GM19099 (cell line): ENCODE measurements around the gene BRD3OS.

Experiments
- POLR2A ChIP-seq: IDR thresholded peaks from 3 replicates; pipeline ENCODE4 v1.6.1; 2011; ENCODE audit warnings: low read depth; ENCODE audit not compliant: insufficient read length; ENCODE audit errors: extremely low read depth

Gene BRD3OS

DNA sequence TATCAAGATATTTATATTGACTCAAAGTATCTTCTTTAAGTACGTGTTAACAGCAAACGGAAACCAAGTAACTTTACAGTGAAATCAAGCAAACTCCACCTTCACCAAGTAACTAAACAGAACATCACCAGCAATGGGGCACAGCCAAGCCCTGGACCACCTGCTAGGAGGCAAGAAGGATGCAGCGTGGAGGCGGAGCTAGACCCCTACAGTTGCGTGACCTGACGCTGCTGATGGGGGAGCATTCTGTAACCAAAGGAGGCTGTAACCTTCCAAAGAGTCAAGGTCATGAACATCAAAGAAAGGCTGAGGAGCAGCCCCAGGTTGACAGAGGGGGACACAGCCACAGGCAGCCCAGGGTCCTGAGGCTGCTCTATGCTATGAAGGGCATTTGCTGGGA lies 39.2 kb upstream of the BRD3OS start:
- no peak for TF ChIP-seq POLR2A

DNA sequence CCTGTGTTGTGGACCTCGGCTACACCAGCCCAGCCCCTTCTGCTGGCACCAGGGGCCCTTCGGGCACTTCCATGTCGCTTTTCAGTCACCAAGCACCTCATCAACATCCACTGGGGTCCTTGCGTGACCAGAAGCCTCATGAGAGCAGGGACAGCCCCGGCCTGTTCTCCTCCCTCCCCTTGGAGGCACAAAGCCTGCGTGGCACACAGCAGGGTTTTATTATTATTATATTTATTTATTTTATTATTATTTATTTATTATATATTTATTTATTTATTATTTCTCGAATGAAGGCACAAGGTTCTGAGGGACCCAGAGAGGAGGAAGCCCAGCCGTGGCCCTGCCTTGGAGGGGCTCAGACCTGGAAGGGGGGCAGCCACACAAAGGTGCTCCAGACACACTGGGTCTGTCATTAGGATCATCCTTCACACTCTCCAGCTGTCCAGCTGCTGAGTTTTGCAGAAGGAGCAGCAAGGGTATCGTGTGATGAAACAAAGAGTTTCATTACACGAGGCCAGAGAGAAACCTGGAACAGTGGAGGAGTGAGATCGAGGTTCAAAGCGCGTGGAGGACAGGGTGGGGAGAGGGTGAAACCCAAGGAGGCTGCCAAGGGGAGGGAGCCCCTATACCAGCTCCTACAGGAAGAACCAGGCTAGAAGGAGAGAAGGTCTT lies 38.4 kb upstream of the BRD3OS start:
- TF ChIP-seq POLR2A: no peak

DNA sequence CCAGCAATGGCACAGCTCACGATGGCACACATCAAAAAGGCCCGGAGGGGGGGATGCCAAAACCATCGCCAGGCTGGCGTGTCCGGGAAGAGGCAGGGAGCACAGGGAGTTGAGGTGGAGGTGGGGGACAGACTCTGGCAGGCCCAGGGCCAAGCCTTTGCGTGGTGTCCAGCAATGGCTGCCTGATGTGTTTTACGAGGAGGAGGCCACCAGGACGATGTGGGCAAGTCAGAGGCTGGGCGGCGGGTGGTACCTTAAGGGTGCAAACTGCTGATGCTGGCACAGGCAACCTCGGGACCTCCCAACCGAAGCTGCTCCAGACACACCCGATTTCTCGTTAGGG lies 37.9 kb upstream of the BRD3OS start:
- no peak for TF ChIP-seq POLR2A

DNA sequence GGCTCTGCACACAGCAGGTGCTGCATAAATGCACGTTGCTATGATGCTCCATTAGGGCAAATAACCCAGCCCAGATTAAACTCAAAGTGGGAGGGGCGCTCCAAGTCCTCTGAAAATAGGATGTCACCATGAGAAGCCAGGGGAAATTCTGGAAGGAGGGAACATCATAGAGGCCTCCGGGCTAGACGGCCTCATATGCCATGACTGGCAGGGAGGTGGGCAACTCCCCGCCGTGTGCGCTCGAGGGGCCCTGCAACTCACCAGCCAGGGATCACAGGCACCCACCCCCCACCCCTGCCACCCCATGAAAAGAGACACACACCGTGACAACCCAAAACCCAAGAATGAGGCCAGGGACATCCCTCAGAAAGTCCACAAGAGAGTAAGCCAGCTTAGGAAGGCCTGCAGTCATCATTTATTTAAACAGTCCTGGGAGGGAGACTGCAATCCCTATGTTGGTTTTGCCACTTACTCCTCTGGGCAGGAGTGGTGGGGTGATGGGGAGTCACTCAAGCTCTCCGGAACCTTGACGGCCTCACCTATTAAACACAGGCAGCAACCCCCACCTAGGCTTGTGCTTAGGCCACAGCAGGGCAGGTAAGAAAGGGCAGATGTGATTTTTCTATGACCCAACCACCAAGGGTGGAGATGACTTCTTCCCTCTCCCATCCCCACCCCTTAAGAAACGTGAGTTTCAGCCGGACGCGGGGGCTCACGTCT lies 37.2 kb upstream of the BRD3OS start:
- no peak for TF ChIP-seq POLR2A

DNA sequence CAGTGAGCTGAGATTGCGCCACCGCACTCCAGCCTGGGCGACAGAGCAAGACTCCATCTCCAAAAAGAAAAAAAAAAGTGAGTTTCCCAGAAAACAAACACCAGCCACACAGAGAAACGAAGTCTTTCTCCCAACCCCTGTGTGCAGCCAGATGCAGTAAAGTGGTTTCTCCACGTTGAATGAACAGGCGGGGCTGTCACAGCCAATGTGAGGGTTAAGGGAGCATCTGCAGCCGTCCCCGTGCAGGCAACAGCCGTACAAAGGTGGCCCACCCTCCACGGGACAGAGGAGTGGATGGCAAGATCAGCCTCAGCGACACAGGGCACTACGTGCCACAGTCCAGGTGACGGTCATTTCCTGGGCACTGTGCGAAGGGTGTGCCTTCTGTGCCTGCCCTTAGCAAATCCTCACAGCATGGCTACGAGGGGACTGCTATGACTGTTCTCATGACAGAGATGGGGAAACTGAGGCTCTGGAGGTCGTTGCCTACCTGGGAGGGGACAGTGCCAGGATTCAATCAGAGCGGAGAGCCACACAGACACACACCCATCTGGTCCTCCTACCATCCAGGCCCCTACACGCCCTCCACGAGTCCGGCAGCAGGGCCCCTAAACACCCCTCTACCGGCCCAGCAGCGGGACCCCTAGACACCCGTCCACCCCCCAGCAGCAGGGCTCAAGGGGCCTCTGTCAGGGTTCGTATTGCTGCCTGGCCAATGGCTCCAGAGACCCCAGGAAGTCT lies 35.5 kb upstream of the BRD3OS start:
- TF ChIP-seq POLR2A: no peak

DNA sequence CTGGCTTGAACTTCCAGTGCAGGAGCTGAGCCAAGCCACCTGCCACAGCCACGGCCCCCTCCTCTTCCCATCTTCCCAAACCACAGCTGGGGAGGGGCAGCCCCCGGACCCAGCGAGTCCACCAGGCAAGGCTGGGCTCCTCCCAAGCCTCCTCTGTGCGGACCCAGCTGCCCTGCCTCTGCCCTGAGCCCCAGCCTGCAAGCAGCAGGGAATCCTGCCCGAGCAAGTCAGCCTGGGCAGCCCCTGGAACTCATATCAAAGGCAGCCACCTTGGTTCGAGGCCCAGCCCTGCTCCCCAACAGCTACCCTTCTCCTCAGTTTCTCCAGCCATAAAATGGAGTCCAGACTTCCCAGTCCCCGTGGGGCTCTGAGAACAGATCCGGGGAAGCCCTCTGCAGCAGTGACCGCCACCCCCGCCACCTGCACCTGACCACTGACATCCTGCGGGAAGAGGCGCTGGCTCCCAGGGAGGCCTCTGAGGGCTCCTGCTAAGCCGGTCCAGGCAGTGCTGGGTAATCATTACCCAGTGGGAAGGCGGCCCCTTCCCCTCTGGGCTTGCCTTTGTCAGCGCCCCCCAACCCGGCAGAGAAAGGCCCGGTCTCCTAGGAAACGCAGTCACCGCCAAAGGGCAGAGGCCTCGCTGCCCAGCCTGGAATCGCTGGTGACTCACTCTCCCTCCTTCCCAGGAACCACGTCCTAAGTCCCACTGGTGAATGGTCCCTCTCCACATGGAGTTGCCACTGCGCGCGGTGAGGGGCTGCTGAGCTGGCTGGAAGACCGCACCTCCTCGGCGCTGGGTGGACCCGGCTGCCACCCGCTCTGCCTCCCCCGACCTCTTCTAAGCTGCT lies 34.7 kb upstream of the BRD3OS start:
- no peak for TF ChIP-seq POLR2A

DNA sequence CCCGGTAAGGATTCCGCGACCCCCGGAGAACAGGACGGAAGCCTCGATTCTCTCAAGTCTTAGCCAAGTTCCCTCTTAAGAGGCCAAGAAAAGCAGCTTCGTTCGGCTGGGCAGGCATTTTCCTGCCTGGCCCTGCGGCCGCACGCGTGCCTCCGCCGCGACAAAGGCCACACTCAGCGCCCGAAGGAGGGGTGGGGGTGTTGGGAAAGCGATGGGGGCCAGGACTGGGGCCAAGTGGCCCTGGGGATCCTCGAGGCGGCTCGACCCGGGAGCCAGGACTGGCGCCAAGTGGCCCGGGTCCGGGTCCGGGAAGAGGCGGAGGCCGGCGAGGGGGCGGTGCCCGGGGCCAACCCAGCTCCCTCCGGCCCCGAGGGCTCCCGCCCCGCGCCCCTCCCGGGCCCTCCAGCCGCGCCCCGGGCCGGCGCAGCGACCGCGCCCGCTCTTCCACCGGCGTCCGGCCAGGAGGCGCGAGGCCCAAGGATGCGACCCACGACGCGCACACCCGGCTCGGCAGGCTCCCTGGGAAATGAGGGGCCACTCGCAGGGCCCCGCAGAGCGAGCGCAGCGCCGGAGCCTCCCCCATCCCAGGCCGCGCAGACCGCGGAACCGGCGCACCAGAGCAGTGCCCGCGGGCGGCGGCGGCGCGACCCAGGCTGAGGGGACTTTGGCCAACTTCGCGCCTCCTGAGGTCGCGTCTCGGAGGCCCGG lies 33.9 kb upstream of the BRD3OS start:
- no peak for TF ChIP-seq POLR2A

DNA sequence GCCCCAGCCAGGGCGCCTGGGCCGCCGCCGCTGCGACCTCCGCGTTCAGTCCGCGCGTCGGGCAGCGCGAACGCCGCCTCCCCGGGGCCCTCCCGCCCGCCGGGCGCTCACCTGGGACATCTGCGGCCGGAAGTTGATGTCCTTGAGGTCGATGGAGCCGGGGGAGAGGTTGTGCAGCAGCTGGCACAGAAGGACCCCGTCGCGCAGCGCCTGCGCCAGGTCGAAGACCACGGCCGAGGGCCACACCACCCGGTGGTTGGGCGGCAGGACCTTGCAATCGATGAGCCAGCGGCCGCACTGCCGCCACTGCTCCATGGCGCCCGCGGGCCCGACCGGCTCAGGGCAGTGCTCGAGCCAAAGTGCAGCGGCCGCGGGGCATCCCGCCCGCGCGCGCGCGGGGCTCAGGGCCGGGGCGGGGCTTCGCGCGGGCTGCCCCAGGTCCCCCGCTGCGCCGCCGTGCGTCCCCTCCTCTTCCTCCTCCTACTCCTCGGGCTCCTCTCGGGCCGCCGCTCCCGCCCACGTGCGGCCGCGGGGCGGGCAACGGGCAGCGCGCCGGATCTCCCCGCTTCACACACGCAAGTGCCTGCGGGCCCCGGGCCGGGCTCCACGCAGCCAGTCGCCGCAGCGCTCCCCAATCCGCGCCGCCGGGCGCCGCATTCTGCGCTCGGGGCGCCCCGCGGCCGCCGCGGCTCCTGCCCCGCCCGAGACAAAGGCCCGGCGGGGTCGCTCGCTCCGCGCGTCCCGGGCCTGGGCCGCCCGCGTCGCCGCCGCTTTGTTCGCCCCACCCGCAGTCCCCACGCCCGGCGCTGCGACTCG lies 33.1 kb upstream of the BRD3OS start, which contains the start of gene VAV2:
VAV2 (minus strand) TSS at position 361 of the 816 bp plus-strand sequence; CDS start at position 315, 46 bp downstream.
- peak; percentile 49 for TF ChIP-seq POLR2A

DNA sequence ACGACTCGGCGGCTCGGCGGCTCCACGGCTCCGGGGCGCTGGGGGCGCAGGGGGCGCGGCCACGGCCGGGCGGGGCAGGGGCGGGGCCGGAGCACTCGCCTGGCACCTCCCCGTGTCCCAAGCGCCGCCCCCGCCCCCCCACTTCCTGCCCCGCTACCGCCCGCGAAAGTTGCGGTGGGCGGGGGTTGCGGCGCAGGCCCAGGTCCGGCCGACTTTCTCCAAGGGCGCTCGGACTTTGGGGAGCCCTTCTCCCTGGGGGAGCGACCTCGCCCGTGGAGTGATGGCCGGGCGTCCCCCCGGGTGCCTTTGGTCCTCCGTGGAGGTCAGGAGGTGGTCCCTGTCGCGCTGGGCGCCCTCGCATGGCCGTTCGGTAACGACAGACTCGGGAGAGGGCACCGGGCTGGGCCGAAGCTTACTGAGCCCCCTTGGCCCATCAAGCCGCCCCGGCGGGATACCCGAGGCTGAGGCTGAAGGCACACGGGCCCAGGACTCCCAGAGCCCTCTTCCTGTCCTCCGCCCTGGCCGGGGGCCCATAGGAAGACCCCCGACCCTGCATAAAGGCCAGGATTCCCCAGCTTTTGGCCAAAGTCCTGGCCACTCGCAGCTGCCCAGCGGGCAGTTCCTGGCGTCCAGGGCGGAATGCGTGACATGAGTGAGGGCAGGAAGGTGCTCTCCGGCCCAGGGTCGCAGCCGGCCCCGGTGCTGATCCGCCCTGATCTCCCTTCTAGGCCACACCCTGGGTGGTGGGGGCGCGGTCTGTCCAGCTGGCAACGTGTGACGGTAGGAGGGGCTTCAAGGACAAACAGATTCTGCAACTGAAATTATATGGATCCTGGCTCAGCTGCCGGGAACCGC lies 32.3 kb upstream of the BRD3OS start:
- peak; percentile 40 for TF ChIP-seq POLR2A

DNA sequence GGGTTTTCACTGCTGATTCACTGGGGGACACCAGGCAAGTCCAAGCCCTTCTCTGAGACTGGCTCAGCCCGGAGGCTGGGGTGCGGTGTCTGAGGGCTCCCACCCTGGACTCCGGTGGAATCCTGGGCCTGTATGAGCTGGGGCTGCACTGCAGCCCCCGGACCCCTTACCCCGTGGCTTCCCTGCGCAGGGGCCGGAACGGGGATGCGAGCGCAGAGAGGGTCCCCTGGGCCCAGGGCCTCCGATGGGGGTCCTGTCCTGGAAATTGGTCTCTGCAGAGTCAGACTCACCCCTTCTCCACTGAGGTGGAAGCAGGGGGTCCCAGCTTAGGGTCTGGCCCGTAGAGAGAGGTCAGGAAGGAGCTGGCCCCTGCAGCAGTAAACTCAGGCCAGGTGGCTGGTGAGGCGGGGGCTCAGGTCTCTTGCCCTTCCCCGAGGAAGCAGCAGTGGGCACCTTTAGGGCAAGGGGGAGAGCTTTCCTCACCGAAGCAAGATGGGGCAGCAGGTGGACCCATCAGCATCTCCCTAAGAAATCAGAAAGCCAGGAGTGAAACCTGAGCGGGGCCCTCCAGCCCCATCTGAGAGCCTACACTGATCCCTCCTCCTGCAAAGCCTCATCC lies 31.5 kb upstream of the BRD3OS start:
- no peak for TF ChIP-seq POLR2A

DNA sequence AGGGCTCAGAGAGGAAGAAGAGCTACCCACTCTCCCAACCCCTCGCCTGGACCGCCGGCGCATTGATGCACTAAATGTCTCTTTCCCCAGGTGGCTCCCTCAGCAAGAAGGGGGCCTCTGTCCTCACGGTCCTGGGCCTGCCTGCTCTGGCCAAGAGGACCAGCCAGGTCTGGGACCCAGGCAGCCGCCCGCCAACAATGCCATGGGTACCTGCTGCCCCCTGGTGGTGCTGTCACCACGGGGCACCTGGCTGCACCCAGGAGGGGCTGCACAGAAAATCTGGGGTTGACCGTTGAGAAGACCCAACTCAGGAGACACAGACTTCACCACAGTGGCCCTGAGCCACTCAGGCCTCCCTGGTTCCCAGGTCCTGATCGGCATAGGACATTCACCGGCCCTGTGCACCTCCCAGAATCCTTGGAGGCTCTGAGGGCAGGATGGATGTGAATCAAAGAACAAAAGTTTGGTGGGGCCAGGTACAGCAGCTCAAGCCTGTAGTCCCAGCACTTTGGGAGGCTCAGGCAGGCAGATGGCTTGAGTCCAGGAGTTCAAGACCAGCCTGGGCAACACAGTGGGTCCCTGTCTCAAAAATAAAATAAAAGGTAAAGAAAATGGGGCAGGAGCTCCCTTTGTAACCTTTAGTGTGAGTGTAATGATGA lies 30.8 kb upstream of the BRD3OS start:
- TF ChIP-seq POLR2A: no peak
